GM23338 (cell line): ENCODE results near the gene ZNF83. TPM values are rescaled to one million over a fixed set of nuclear protein-coding genes. Genes with fewer than 3 reads are reported as not detected.

Experiments
- ATAC-seq: fragments of 200-7000 bp; cut with Tn5 transposase; 3 replicates; pipeline ENCODE4 v1.9.1; 2020
- DNase-seq: peaks from one replicate; pipeline ENCODE4 v3.0.0-alpha.2; 2015; ENCODE audit warnings: low spot score
- H2AFZ ChIP-seq: fragments of 200-600 bp; sonication (generic); 2 replicates; pipeline ENCODE4 v1.8.0; 2016; ENCODE audit warnings: antibody characterized with exemption, mild to moderate bottlenecking, moderate library complexity
- H3F3A ChIP-seq: fragments of 200-600 bp; sonication (generic); replicated peaks from 2 replicates; pipeline ENCODE4 v1.8.0; 2017; ENCODE audit warnings: antibody characterized with exemption, mixed run types, low read depth
- H3K27ac ChIP-seq: fragments of 200-600 bp; sonication (generic); 2 replicates; pipeline ENCODE4 v1.6.1; 2016; ENCODE audit warnings: low read depth
- H3K27me3 ChIP-seq: fragments of 200-600 bp; sonication (generic); 2 replicates; pipeline ENCODE4 v1.8.0; 2016; ENCODE audit warnings: mild to moderate bottlenecking, mixed run types, moderate library complexity; ENCODE audit not compliant: insufficient read depth
- H3K36me3 ChIP-seq: fragments of 200-600 bp; sonication (generic); 2 replicates; pipeline ENCODE4 v1.8.0; 2016; ENCODE audit warnings: mild to moderate bottlenecking; ENCODE audit not compliant: insufficient read depth
- H3K4me1 ChIP-seq: fragments of 200-600 bp; sonication (generic); 2 replicates; pipeline ENCODE4 v1.8.0; 2016; ENCODE audit warnings: mild to moderate bottlenecking, moderate library complexity; ENCODE audit not compliant: insufficient read depth
- H3K4me2 ChIP-seq: fragments of 200-600 bp; sonication (generic); 2 replicates; pipeline ENCODE4 v1.7.1; 2017; ENCODE audit warnings: mixed run types
- H3K4me3 ChIP-seq: fragments of 200-600 bp; sonication (generic); 2 replicates; pipeline ENCODE4 v1.6.1; 2016; ENCODE audit warnings: mixed run types
- H3K79me2 ChIP-seq: fragments of 200-600 bp; sonication (generic); replicated peaks from 2 replicates; pipeline ENCODE4 v1.8.0; 2017; ENCODE audit warnings: mild to moderate bottlenecking; ENCODE audit not compliant: insufficient read depth
- H3K9me2 ChIP-seq: fragments of 200-600 bp; sonication (generic); 2 replicates; pipeline ENCODE4 v1.8.0; 2017; ENCODE audit not compliant: insufficient read depth
- H4K20me1 ChIP-seq: fragments of 200-600 bp; sonication (generic); replicated peaks from 2 replicates; pipeline ENCODE4 v1.8.0; 2017; ENCODE audit warnings: mild to moderate bottlenecking; ENCODE audit not compliant: insufficient read depth
- H3K27ac Mint-ChIP-seq: 2 replicates; pipeline ENCODE4 v1.8.0; 2020; ENCODE audit warnings: inconsistent platforms, mild to moderate bottlenecking, moderate library complexity, mixed read lengths
- H3K27me3 Mint-ChIP-seq: 3 replicates; pipeline ENCODE4 v1.8.0; 2022; ENCODE audit warnings: low read depth, mild to moderate bottlenecking, moderate library complexity, mixed read lengths, inconsistent platforms; ENCODE audit not compliant: insufficient read depth, poor library complexity
- H3K36me3 Mint-ChIP-seq: 3 replicates; pipeline ENCODE4 v1.8.0; 2021; ENCODE audit warnings: low read depth, mild to moderate bottlenecking, inconsistent platforms, moderate library complexity, mixed read lengths
- H3K4me1 Mint-ChIP-seq: 3 replicates; pipeline ENCODE4 v1.8.0; 2020; ENCODE audit warnings: mild to moderate bottlenecking, inconsistent platforms, mixed read lengths
- H3K4me3 Mint-ChIP-seq: 3 replicates; pipeline ENCODE4 v1.8.0; 2021; ENCODE audit warnings: moderate library complexity, mild to moderate bottlenecking, inconsistent platforms, mixed read lengths
- H3K9me3 Mint-ChIP-seq: 3 replicates; pipeline ENCODE4 v1.8.0; 2020; ENCODE audit warnings: moderate library complexity, mild to moderate bottlenecking, inconsistent platforms, mixed read lengths
- CREB1 ChIP-seq: fragments of 250-450 bp; sonication (Bioruptor Pico); IDR thresholded peaks from 2 replicates; pipeline ENCODE4 v1.5.0; 2020; ENCODE audit warnings: low read depth, mild to moderate bottlenecking, moderate library complexity
- ETS1 ChIP-seq: IDR thresholded peaks from 2 replicates; pipeline ENCODE4 v1.6.1; 2016; ENCODE audit warnings: antibody characterized with exemption
- EZH2 ChIP-seq: fragments of 200-600 bp; sonication (generic); IDR thresholded peaks from one replicate; pipeline ENCODE4 v1.8.0; 2017; ENCODE audit warnings: antibody characterized with exemption, mild to moderate bottlenecking, low read depth; ENCODE audit not compliant: unreplicated experiment
- JUNB ChIP-seq: IDR thresholded peaks from one replicate; pipeline ENCODE4 v1.6.1; 2016; ENCODE audit warnings: antibody characterized with exemption; ENCODE audit not compliant: unreplicated experiment
- POLR2AphosphoS5 ChIP-seq: IDR thresholded peaks from 2 replicates; pipeline ENCODE4 v1.6.1; 2016; ENCODE audit warnings: antibody characterized with exemption, low read depth
- REST ChIP-seq: IDR thresholded peaks from one replicate; pipeline ENCODE4 v1.6.1; 2018; ENCODE audit warnings: antibody characterized with exemption; ENCODE audit not compliant: unreplicated experiment
- ZNF114 ChIP-seq: fragments of 250-450 bp; sonication (Bioruptor Pico); IDR thresholded peaks from 2 replicates; pipeline ENCODE4 v1.5.0; 2020; ENCODE audit warnings: mild to moderate bottlenecking, moderate library complexity
- ZNF331 ChIP-seq: fragments of 250-450 bp; sonication (Bioruptor Pico); IDR thresholded peaks from 2 replicates; pipeline ENCODE4 v1.5.0; 2020; ENCODE audit warnings: low read depth, mild to moderate bottlenecking, moderate library complexity
- ZNF462 ChIP-seq: fragments of 250-450 bp; sonication (Bioruptor Pico); IDR thresholded peaks from 2 replicates; pipeline ENCODE4 v1.5.0; 2020; ENCODE audit warnings: mild to moderate bottlenecking, moderate library complexity
- polyA plus RNA-seq: library from polyadenylated mRNA; unstranded; fragments of >200 nt; fragmentation: Nextera tagmentation; extraction: Ambion mirVana; gene quantifications from 2 replicates; pipeline ENCODE4 v1.2.1, GENCODE V29; 2016
- total RNA-seq: library from RNA; depleted of rRNA; stranded (reverse); fragments of >200 nt; shearing (Covaris generic); gene quantifications from 2 replicates; pipeline ENCODE4 v1.2.3, GENCODE V29; 2014

Gene ZNF83
- total and polyA plus RNA-seq, 2 experiments from 2014 or later = 16.2 to 25.0 TPM

- no peaks in the 10 kb centered on the region; the same call in 2 of the 3 replicates for H3K9me3 Mint-ChIP-seq
- no peak for TF ChIP-seq ZNF331
- Histone ChIP-seq H2AFZ (no peak overlapping the region), H3K9me2 (no peaks in the 10 kb centered on the region), H3K4me3 (no peak overlapping the region), H3K79me2 (peaks cover 27% of the 10 kb centered on the region), H3K27me3 (no peaks in the 10 kb centered on the region), H3K4me1 (peaks cover 26% of the 10 kb centered on the region), H3F3A (peaks cover 10% of the 10 kb centered on the region), H4K20me1 (peaks cover 9% of the 10 kb centered on the region; the same call in 1 of the 2 replicates), H3K36me3 (no peaks in the 10 kb centered on the region), H3K4me2 (no peak overlapping the region), H3K27ac (no peak overlapping the region)
- H3K4me1 Mint-ChIP-seq = peaks cover 25% of the 10 kb centered on the region
- DNase-seq (no peak), ATAC-seq (no peak)
- H3K27me3 Mint-ChIP-seq = peaks cover 18% of the 10 kb centered on the region
- no peak overlapping the region for H3K4me3 Mint-ChIP-seq
- H3K36me3 Mint-ChIP-seq = peaks cover 15% of the 10 kb centered on the region; the same call in 2 of the 3 replicates
- H3K27ac Mint-ChIP-seq = no peak overlapping the region
Measured at GRCh38 chr19:52567921-52568320, 70.2 kb downstream of the ZNF83 start.

DNA sequence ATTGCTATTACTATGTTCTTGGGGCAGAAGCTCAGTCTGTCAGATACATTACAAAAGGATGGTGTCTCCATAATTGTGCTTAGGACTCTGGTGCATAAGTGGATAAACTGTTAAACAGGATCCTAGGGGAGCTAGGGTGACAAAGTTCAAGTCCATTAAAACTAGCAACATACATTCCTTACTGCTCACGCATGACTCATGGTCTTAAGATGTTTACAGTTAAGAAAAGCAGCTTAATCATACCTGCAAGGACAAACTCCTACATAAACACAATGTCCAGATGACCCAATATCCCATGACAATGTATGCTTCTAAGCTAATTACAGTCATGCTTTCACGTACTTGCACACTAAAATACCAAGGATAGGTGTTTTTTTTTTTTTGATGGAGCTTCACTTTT is 71.6 kb downstream of the ZNF83 start:
- no peak overlapping the region for H3K27ac ChIP-seq
- peaks cover 5% of the 10 kb centered on the region; the same call in 1 of the 2 replicates for H4K20me1 ChIP-seq
- peaks cover 16% of the 10 kb centered on the region for H3K79me2 ChIP-seq
- no peaks in the 10 kb centered on the region for H3K9me2 ChIP-seq
- H3K4me2 ChIP-seq = no peak overlapping the region
- no peaks in the 10 kb centered on the region for H3K36me3 ChIP-seq
- peaks cover 26% of the 10 kb centered on the region for H3K4me1 ChIP-seq
- Mint-ChIP-seq H3K4me3 (no peak overlapping the region), H3K4me1 (peaks cover 25% of the 10 kb centered on the region), H3K9me3 (no peaks in the 10 kb centered on the region; the same call in 2 of the 3 replicates), H3K27ac (no peak overlapping the region), H3K36me3 (peaks cover 10% of the 10 kb centered on the region; the same call in 2 of the 3 replicates), H3K27me3 (peaks cover 17% of the 10 kb centered on the region)
- no peak overlapping the region for H2AFZ ChIP-seq
- peaks cover 10% of the 10 kb centered on the region for H3F3A ChIP-seq
- no peaks in the 10 kb centered on the region for H3K27me3 ChIP-seq
- no peak overlapping the region for H3K4me3 ChIP-seq
- DNase-seq = no peak
- no peak for ATAC-seq
- no peak for TF ChIP-seq JUNB
- TF ChIP-seq ZNF331 = no peak
- TF ChIP-seq EZH2 = no peak
- TF ChIP-seq ETS1 = no peak
- no peak for TF ChIP-seq ZNF462 (CRISPR knock-in tag)
- no peak for TF ChIP-seq REST
- no peak for TF ChIP-seq CREB1 (CRISPR knock-in tag)
- no peak for TF ChIP-seq POLR2AphosphoS5
- no peak for TF ChIP-seq ZNF114 (CRISPR knock-in tag)
